GM19452 (cell line): ENCODE data around the gene DTNBP1.
A peak's percentile ranks its signal among the peaks of the same experiment; 100 is the strongest.
"Not testable (repeated sequence)": the region's sequence is repeated elsewhere in the genome, so short reads cannot be mapped to it uniquely, and the experiment has no call there.

ENCODE experiments used
- ATAC-seq: cut with Tn5 transposase; IDR thresholded peaks from one replicate; pipeline ENCODE4 v1.9.1; 2021; ENCODE audit not compliant: unreplicated experiment

DTNBP1 gene

DNA sequence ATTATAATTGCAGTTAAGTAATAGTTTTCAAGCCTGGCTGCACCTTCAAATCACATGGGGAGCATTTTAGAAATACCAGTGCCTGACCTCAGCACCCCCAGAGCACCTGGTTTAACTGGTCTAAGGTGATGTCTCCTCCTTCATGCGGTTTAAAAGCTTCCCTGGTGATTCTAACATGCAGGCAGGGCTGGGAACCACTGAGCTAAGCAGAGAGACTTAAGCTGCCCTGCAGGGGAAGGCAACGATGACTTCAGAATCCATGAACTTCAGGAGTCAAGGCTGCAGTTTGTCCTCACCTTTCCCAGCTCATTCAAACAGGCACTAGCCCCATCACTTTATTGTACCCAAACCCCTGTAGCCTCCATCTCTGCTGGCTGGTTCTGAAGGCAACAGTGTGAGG lies 6.1 kb upstream of the DTNBP1 start:
- no peak for ATAC-seq

DNA sequence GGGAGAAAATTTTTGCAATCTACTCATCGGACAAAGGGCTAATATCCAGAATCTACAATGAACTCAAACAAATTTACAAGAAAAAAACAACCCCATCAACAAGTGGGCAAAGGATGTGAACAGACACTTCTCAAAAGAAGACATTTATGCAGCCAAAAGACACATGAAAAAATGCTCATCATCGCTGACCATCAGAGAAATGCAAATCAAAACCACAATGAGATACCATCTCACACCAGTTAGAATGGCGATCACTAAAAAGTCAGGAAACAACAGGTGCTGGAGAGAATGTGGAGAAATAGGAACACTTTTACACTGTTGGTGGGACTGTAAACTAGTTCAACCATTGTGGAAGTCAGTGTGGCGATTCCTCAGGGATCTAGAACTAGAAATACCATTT lies 4.1 kb upstream of the DTNBP1 start:
- ATAC-seq, result not testable (repeated sequence)

DNA sequence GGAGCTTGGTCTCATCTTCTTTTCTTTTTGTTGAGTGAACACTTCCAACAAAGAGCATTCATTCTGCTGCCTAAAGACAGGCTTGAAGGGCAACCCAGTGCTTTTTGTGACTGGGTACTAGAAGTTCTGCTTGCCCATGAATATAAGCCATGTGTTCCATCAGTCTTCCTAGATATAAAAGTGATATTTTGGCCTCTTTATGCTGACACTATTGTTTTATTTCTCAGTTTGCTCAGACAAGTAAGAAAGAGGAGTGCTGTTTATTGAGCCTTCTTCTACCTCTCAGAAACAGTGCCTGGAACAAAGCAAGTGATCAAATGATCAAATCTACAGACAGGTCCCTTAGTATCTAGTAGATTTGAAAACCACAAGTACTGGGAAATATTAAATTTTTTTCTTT lies 2.4 kb upstream of the DTNBP1 start:
- ATAC-seq, result no peak

- no peak for ATAC-seq
Observed at GRCh38 chr6:15663130-15663871, 473 bp upstream of the DTNBP1 start.

GRCh38 chr6:15661853-15662325 lies 939 bp downstream of the DTNBP1 start:
- ATAC-seq, result no peak

GRCh38 chr6:15659181-15659580 lies 3.6 kb downstream of the DTNBP1 start:
- no peak for ATAC-seq

DNA sequence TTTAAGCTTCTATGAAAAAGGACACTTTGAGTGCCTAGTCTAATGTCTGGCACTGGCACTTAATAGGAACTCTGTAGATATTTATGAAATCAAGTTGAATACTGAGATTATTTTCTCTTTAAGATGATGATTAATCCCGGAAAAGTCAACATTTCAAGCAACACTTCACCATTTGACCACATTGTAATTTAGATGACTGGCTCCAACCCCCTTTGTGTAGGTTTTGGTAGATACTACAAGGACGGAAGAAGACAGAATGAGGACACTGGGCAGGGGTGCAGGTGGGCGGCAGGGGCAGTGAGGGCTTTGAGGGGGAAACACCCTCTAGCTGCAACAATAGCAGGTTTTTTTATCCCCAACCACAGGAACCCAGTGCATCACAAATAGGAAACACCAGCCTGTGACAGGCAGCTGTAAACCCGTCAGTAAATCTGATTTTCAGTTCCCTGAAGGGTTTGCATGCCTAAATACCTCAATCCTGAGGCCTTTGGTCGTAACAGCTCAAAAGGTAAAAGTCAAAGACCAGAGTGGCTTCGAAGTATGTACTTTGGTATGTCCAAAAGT lies 4.6 kb downstream of the DTNBP1 start:
- ATAC-seq, result no peak

GRCh38 chr6:15657290-15657689 lies 5.5 kb downstream of the DTNBP1 start:
- no peak for ATAC-seq

DNA sequence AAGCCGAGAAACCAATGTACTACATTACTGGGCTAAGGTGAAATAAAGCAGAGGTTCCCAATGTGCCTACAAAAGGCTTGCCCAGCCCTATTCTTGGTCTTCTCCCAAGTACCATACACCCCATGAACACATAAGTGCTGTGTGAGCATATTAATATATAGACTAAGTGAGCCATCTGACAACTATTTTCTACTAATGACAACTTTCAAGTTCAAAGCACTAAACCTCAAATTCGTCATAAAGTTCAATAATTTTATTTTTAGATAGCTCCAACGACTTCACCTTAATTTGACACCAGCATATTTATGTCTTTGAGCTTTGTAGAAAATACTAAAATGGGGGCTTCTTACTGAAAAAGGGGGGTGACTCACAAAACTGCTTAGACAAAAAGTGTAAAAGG lies 6.7 kb downstream of the DTNBP1 start:
- no peak for ATAC-seq

- ATAC-seq, result no peak
Observed at GRCh38 chr6:15654250-15654649, 8.6 kb downstream of the DTNBP1 start.

GRCh38 chr6:15653581-15653980 lies 9.2 kb downstream of the DTNBP1 start:
- ATAC-seq, result peak; percentile 52

GRCh38 chr6:15650004-15650559 lies 12.7 kb downstream of the DTNBP1 start:
- ATAC-seq, result not testable (repeated sequence)

DNA sequence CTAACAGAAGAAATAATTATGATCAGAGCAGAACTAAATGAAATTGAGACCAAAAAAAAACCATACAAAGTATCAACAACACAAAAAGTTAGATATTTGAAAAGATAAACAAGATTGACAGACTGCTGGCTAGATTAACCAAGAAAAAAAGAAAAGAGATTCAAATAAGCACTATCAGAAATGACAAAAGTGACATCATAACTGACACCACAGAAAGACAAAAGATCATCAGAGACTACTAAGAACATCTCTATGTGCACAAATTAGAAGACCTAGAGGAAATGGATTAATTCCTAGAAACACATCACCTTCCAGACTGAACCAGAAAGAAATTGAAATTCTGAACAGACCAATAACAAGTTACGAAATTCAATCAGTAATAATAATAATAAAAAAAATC lies 17.9 kb downstream of the DTNBP1 start:
- no peak for ATAC-seq

DNA sequence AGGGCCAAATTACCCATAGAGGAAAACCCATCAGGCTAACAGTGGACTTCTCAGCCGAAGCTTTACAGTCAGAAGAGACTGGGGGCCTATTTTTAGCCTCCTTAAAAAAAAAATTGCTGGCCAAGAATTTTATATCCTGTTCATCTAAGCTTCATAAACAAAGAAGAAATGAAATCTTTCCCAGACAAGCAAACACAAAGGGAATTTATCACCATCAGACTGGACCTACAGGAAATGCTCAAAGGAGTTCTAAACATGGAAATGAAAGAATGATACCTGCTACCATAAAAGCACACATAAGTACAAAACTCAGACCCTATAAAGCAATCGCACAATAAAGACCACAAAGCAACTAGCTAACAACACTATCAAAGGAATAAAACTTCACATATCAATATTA lies 19.3 kb downstream of the DTNBP1 start:
- no peak for ATAC-seq

DNA sequence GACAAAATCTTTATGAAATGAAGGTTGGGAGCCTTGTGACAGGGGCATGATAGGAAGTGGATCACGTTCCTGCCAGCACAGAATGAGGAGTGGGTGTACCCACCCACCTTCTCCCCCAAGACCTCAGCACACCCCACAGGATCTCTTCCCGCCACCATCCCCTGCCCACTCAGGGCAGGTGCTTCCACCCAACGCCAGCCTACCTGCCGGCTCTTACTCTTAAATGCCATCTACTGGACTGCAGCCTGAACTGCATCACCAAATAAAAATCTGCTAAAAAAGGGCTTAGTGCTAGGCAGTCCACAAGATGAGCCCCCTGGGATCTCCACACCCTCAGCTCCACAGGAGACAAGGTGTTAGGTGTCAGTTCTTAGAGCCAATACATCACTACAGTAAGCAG lies 20.6 kb downstream of the DTNBP1 start:
- no peak for ATAC-seq

DNA sequence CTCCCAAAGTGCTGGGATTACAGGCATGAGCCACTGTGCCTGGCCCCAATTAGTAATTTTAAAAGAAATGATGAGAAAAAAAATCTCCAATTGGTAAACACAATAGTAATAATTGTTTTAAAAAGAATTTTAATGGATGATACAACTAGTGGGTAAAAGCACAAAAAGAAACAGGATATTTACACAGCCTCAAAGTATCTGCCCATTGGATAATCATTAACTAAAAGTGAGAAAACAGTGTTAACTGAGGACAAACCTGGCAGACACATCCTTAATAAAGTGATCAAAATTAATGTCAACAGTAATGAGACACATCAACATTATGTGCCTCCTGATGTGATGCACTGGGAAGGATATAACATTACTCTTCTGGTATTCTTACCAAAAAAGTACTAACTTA lies 24.5 kb downstream of the DTNBP1 start:
- ATAC-seq, result no peak

- no peak for ATAC-seq
Observed at GRCh38 chr6:15631432-15631831, 31.4 kb downstream of the DTNBP1 start.

- ATAC-seq, result no peak
Observed at GRCh38 chr6:15630202-15630601, 32.6 kb downstream of the DTNBP1 start.

GRCh38 chr6:15629487-15629886 lies 33.3 kb downstream of the DTNBP1 start:
- no peak for ATAC-seq

DNA sequence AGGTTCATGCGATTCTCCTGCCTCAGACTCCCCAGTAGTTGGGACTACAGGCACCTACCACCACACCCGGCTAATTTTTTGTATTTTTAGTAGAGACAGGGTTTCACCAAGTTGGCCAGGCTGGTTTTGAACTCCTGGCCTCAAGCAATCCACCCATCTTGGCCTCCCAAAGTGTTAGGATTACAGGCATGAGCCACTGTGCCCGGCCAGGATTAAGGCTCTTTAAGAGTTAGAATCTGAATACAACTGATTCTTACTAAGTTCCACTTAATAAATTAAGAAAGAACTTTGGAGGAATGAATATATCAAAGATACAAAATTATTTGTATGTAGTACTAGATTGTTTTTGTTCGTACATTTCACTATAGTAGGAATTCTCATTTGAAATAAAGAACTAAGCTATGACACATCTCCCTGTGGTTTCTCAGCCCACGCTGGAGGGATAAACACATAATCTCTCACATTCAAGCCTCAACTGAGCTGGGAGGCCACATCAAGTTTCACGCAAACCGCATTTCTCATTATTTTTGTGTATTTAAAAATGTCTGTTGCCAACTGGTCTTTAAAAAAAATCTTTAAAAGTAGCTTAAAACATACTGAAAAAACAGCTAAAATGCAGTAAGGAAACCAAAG lies 34.2 kb downstream of the DTNBP1 start:
- no peak for ATAC-seq

GRCh38 chr6:15627821-15628220 lies 35.0 kb downstream of the DTNBP1 start:
- ATAC-seq, result no peak
